Measurements from ENCODE around the gene ALDH3B1.

DNA sequence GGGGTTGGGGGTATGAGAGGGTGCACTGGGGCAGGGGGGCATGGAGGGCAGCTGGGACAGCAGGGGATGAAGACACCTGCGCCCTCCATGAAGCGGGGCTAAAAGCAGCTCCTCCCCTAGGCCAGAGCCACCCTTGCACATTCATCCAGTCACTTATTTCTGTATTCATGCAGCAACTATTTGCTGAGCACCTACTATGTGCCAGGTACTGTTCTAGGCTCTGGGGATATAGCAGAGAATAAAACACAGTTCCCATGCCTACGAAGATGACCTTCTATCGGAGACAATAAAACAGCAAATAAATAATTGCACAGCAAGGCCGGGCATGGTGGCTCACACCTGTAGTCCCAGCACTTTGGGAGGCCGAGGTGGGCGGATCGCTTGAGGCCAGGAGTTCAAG, 5.3 kb downstream of the ALDH3B1 start:
- TF ChIP-seq, protein P1, sequence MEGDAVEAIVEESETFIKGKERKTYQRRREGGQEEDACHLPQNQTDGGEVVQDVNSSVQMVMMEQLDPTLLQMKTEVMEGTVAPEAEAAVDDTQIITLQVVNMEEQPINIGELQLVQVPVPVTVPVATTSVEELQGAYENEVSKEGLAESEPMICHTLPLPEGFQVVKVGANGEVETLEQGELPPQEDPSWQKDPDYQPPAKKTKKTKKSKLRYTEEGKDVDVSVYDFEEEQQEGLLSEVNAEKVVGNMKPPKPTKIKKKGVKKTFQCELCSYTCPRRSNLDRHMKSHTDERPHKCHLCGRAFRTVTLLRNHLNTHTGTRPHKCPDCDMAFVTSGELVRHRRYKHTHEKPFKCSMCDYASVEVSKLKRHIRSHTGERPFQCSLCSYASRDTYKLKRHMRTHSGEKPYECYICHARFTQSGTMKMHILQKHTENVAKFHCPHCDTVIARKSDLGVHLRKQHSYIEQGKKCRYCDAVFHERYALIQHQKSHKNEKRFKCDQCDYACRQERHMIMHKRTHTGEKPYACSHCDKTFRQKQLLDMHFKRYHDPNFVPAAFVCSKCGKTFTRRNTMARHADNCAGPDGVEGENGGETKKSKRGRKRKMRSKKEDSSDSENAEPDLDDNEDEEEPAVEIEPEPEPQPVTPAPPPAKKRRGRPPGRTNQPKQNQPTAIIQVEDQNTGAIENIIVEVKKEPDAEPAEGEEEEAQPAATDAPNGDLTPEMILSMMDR (conservative IDR thresholded peaks at IDR 0.05; ENCODE audit: low read depth, low read length), result no peak
- no peak for TF ChIP-seq RFX5 (IDR thresholded peaks at IDR 0.05; ENCODE audit: low read depth, low read length)
- TF ChIP-seq POLR2A (IDR thresholded peaks at IDR 0.05; ENCODE audit: low read depth, low read length), result no peak
- TF ChIP-seq, protein P2, sequence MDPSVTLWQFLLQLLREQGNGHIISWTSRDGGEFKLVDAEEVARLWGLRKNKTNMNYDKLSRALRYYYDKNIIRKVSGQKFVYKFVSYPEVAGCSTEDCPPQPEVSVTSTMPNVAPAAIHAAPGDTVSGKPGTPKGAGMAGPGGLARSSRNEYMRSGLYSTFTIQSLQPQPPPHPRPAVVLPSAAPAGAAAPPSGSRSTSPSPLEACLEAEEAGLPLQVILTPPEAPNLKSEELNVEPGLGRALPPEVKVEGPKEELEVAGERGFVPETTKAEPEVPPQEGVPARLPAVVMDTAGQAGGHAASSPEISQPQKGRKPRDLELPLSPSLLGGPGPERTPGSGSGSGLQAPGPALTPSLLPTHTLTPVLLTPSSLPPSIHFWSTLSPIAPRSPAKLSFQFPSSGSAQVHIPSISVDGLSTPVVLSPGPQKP (IDR thresholded peaks at IDR 0.05; ENCODE audit: borderline replicate concordance, low read depth, low read length), result no peak
- no peak for TF ChIP-seq SMC3 (IDR thresholded peaks at IDR 0.05; ENCODE audit: low read depth, low read length)

Measured in IMR-90 (cell line).